Mucosa of descending colon (tissue), 3 donors: ENCODE data around the gene PLA2G2D. TPM values are rescaled to one million over a fixed set of nuclear protein-coding genes. Genes with fewer than 3 reads are reported as not detected.

Source experiments
- ATAC-seq: fragments of 200-7000 bp; cut with Tn5 transposase; one replicate; pipeline ENCODE4 v1.9.1; 2020; ENCODE audit warnings: mild to moderate bottlenecking, moderate library complexity
- DNase-seq, 3 donors: peaks; one replicate each; pipeline ENCODE4 v3.0.0-alpha.2; 2020
- H3K36me3 ChIP-seq: fragments of 200-600 bp; one replicate; pipeline ENCODE4 v1.8.0; 2021; ENCODE audit warnings: low read depth, mild to moderate bottlenecking
- H3K4me1 ChIP-seq: fragments of 200-600 bp; one replicate; pipeline ENCODE4 v1.8.0; 2021; ENCODE audit warnings: low read depth, mild to moderate bottlenecking
- H3K4me3 ChIP-seq: fragments of 200-600 bp; one replicate; pipeline ENCODE4 v1.8.0; 2021; ENCODE audit warnings: mild to moderate bottlenecking
- H3K9me3 ChIP-seq: fragments of 200-600 bp; one replicate; pipeline ENCODE4 v1.8.0; 2021; ENCODE audit warnings: mild to moderate bottlenecking
- CTCF ChIP-seq: fragments of 200-600 bp; IDR thresholded peaks from one replicate; pipeline ENCODE4 v1.8.0; 2022; ENCODE audit warnings: antibody characterized with exemption, mild to moderate bottlenecking
- intact Hi-C, 2 donors: fragments of 100-400 bp; cut with DNase I in 1 of 2; cut with micrococcal nuclease in 1 of 2; formaldehyde crosslinking; loops; one replicate each; pipeline versions ENCODE4 v1.11.0 to v1.11.1; 2022; cut with DNase I, micrococcal nuclease
- total RNA-seq, 3 donors: library from RNA; stranded (reverse); fragmentation: NEBNext Ultra II Directional in 2 of 3; extraction: Animal tissue kit (Norgen Biotek cat#: 25700) in 2 of 3; gene quantifications; one replicate each; pipeline versions ENCODE4 v1.2.1 to v1.2.4, GENCODE V29; 2021 to 2023
- donor health status: DM: no; HTN: no; CAD: no; lungs with moderate emphysema.
- donor health status: DM: no; HTN: no; CAD: no.
- donor health status: DM: no; HTN: yes; CAD: no.

PLA2G2D gene
- total RNA-seq, 3 donors from 2014 or later = 0.22 TPM; not detected in 2

GRCh38 chr1:20117236-20117635 lies 2.1 kb downstream of the PLA2G2D start:
- TF ChIP-seq CTCF = no peak
- DNase-seq = no peak
- H3K9me3 ChIP-seq = no peaks in the 10 kb centered on the region
- no peaks in the 10 kb centered on the region for H3K36me3 ChIP-seq
- H3K4me1 ChIP-seq = no peaks in the 10 kb centered on the region
- intact Hi-C loops = no loop called here
- H3K4me3 ChIP-seq = no peak overlapping the region
- ATAC-seq = no peak

- no peak for TF ChIP-seq CTCF
- ATAC-seq (no peak), DNase-seq (no peak)
- intact Hi-C loops = no loop called here
- Histone ChIP-seq H3K4me3 (no peak overlapping the region), H3K4me1 (no peaks in the 10 kb centered on the region), H3K9me3 (no peaks in the 10 kb centered on the region), H3K36me3 (no peaks in the 10 kb centered on the region)
These were observed 3.4 kb downstream of the PLA2G2D start for GRCh38 chr1:20115916-20116315.

- Histone ChIP-seq H3K4me1 (no peaks in the 10 kb centered on the region), H3K4me3 (no peak overlapping the region), H3K36me3 (no peaks in the 10 kb centered on the region), H3K9me3 (no peaks in the 10 kb centered on the region)
- no peak for TF ChIP-seq CTCF
- intact Hi-C loops = no loop called here
- no peak for DNase-seq
- ATAC-seq = no peak
These were observed 3.9 kb downstream of the PLA2G2D start for GRCh38 chr1:20115479-20115878.

- H3K4me3 ChIP-seq = no peak overlapping the region
- H3K4me1 ChIP-seq = no peaks in the 10 kb centered on the region
- H3K36me3 ChIP-seq = no peaks in the 10 kb centered on the region
- ATAC-seq = no peak
- no peak for DNase-seq
- intact Hi-C loops = no loop called here
- TF ChIP-seq CTCF = no peak
- no peaks in the 10 kb centered on the region for H3K9me3 ChIP-seq
These were observed 5.2 kb downstream of the PLA2G2D start for GRCh38 chr1:20114021-20114648.

- Histone ChIP-seq H3K4me3 (no peak overlapping the region), H3K36me3 (no peaks in the 10 kb centered on the region), H3K4me1 (no peaks in the 10 kb centered on the region), H3K9me3 (no peaks in the 10 kb centered on the region)
- intact Hi-C loops = no loop called here
- peak; percentile 22 for ATAC-seq
- no peak for TF ChIP-seq CTCF
- DNase-seq = no peak
These were observed 6.9 kb downstream of the PLA2G2D start for GRCh38 chr1:20112279-20113000.
